ENCODE data around the gene SPON1. TPM values are rescaled to one million over a fixed set of nuclear protein-coding genes. Genes with fewer than 3 reads are reported as not detected.

SPON1 gene
- total and polyA plus RNA-seq, 2 experiments from 2014 or later = 2.9 to 6.4 TPM

GRCh38 chr11:14001597-14001996 lies 39.1 kb downstream of the SPON1 start (continued):
- TF ChIP-seq ZNF114 (CRISPR knock-in tag; IDR thresholded peaks at IDR 0.05) (no peak), JUNB (IDR thresholded peaks at IDR 0.05; ENCODE audit: unreplicated experiment) (no peak), ETS1 (IDR thresholded peaks at IDR 0.05) (no peak), STAT1 (IDR thresholded peaks at IDR 0.05; ENCODE audit: unreplicated experiment) (no peak)

- H3K4me2 ChIP-seq = no peak overlapping the region
- H3K9me2 ChIP-seq (ENCODE audit: insufficient read depth) = 0 out of 2 replicates have a peak, but pooled peaks cover 4% of the 10 kb centered on the region
- H3K9me3 Mint-ChIP-seq = peaks cover 24% of the 10 kb centered on the region
- H3K27me3 Mint-ChIP-seq (ENCODE audit: insufficient read depth, low read depth, poor library complexity) = peaks cover 3% of the 10 kb centered on the region
- H3K27ac ChIP-seq (ENCODE audit: low read depth) = no peak overlapping the region
- no peaks in the 10 kb centered on the region for H3K79me2 ChIP-seq (replicated peaks; ENCODE audit: insufficient read depth)
- H3K4me1 ChIP-seq (ENCODE audit: insufficient read depth) = no peaks in the 10 kb centered on the region
- H3K4me1 Mint-ChIP-seq = no peaks in the 10 kb centered on the region
- H3K4me3 ChIP-seq = no peak overlapping the region
- H3K36me3 ChIP-seq (ENCODE audit: insufficient read depth) = no peaks in the 10 kb centered on the region
- no peak overlapping the region for H3K27ac Mint-ChIP-seq
- no peak overlapping the region for H2AFZ ChIP-seq
- no peaks in the 10 kb centered on the region for H3F3A ChIP-seq (replicated peaks; ENCODE audit: low read depth)
- no peak for ATAC-seq
- H3K4me3 Mint-ChIP-seq = no peak overlapping the region
- peaks cover 7% of the 10 kb centered on the region; the same call in 1 of the 3 replicates for H3K36me3 Mint-ChIP-seq (ENCODE audit: low read depth)
- no peak for DNase-seq (ENCODE audit: low spot score)
- no peaks in the 10 kb centered on the region for H3K27me3 ChIP-seq (ENCODE audit: insufficient read depth)
- H4K20me1 ChIP-seq (replicated peaks; ENCODE audit: insufficient read depth) = no peaks in the 10 kb centered on the region
- no peak for TF ChIP-seq CTCF (conservative IDR thresholded peaks at IDR 0.05; ENCODE audit: low read depth in 2 of 2)
- no peak for TF ChIP-seq EZH2phosphoT487 (IDR thresholded peaks at IDR 0.05; ENCODE audit: unreplicated experiment)
- TF ChIP-seq ZNF331 (CRISPR knock-in tag; IDR thresholded peaks at IDR 0.05; ENCODE audit: low read depth) = no peak
- no peak for TF ChIP-seq POLR2AphosphoS5 (IDR thresholded peaks at IDR 0.05; ENCODE audit: low read depth)
- TF ChIP-seq REST (IDR thresholded peaks at IDR 0.05; ENCODE audit: unreplicated experiment) = no peak
- no peak for TF ChIP-seq ETS1 (IDR thresholded peaks at IDR 0.05)
- no peak for TF ChIP-seq ZNF462 (CRISPR knock-in tag; IDR thresholded peaks at IDR 0.05)
- TF ChIP-seq ZNF114 (CRISPR knock-in tag; IDR thresholded peaks at IDR 0.05) = no peak
- no peak for TF ChIP-seq NANOG (IDR thresholded peaks at IDR 0.05; ENCODE audit: borderline replicate concordance)
- TF ChIP-seq JUNB (IDR thresholded peaks at IDR 0.05; ENCODE audit: unreplicated experiment) = no peak
- no peak for TF ChIP-seq CREB1 (CRISPR knock-in tag; IDR thresholded peaks at IDR 0.05; ENCODE audit: low read depth)
Measured at GRCh38 chr11:14007566-14007965, 45.0 kb downstream of the SPON1 start.
